WTC11 (cell line): ENCODE results near the gene FDXACB1. TPM values are rescaled to one million over a fixed set of nuclear protein-coding genes. Genes with fewer than 3 reads are reported as not detected.

Source experiments
- ATAC-seq: fragments of 200-7000 bp; cut with Tn5 transposase; 2 replicates; pipeline ENCODE4 v1.10.0; 2021; ENCODE audit warnings: mild to moderate bottlenecking, moderate library complexity
- CTCF ChIA-PET: fragments of 300-600 bp; sonication (Branson Sonifier 250); formaldehyde crosslinking; loops from one replicate; lab custom pipeline; 2021; ENCODE audit warnings: antibody characterized with exemption; lab: Charles Lee
- POLR2A ChIA-PET: fragments of 350-600 bp; sonication (Branson Sonifier 250); formaldehyde crosslinking; loops from one replicate; lab custom pipeline; 2021; ENCODE audit warnings: antibody characterized with exemption; lab: Charles Lee
- DNase-seq: peaks from one replicate; pipeline ENCODE4 v3.0.0; 2021; ENCODE audit warnings: low spot score
- H3K27ac Mint-ChIP-seq: 2 replicates; pipeline ENCODE4 v1.8.0; 2021; ENCODE audit warnings: mixed read lengths
- H3K27me3 Mint-ChIP-seq: 2 replicates; pipeline ENCODE4 v1.8.0; 2021; ENCODE audit warnings: low read depth, mild to moderate bottlenecking, moderate library complexity, mixed read lengths
- H3K36me3 Mint-ChIP-seq: 2 replicates; pipeline ENCODE4 v1.8.0; 2021; ENCODE audit warnings: mixed read lengths
- H3K4me1 Mint-ChIP-seq: 2 replicates; pipeline ENCODE4 v1.8.0; 2022; ENCODE audit warnings: mixed read lengths
- H3K4me3 Mint-ChIP-seq: 2 replicates; pipeline ENCODE4 v1.8.0; 2021; ENCODE audit warnings: mild to moderate bottlenecking, moderate library complexity, mixed read lengths
- H3K9me3 Mint-ChIP-seq: 2 replicates; pipeline ENCODE4 v1.8.0; 2021; ENCODE audit warnings: mixed read lengths
- ARID4B ChIP-seq: sonication (generic); formaldehyde crosslinking; IDR thresholded peaks from 2 replicates; pipeline ENCODE4 v1.8.0; 2023; ENCODE audit warnings: missing genetic modification reagents, mild to moderate bottlenecking, borderline replicate concordance
- ATF1 ChIP-seq: sonication (generic); formaldehyde crosslinking; IDR thresholded peaks from 2 replicates; pipeline ENCODE4 v1.8.1; 2023; ENCODE audit warnings: mild to moderate bottlenecking, moderate library complexity, missing genetic modification reagents
- ATF6 ChIP-seq: sonication (generic); formaldehyde crosslinking; IDR thresholded peaks from 2 replicates; pipeline ENCODE4 v1.8.1; 2023; ENCODE audit warnings: mild to moderate bottlenecking, missing genetic modification reagents
- CREM ChIP-seq: sonication (generic); formaldehyde crosslinking; IDR thresholded peaks from 2 replicates; pipeline ENCODE4 v1.8.1; 2022; ENCODE audit warnings: mild to moderate bottlenecking, missing genetic modification reagents, moderate library complexity
- CTCF ChIP-seq: fragments of 200-600 bp; IDR thresholded peaks from 2 replicates; pipeline ENCODE4 v1.8.0; 2022; ENCODE audit warnings: antibody characterized with exemption
- FOXK1 ChIP-seq: sonication (generic); formaldehyde crosslinking; IDR thresholded peaks from 2 replicates; pipeline ENCODE4 v1.8.0; 2022; ENCODE audit warnings: mild to moderate bottlenecking, moderate library complexity, missing genetic modification reagents
- HMGA2 ChIP-seq: fragments of 250-450 bp; sonication (Bioruptor Pico); IDR thresholded peaks from 2 replicates; pipeline ENCODE4 v1.4.0; 2021; ENCODE audit warnings: mild to moderate bottlenecking, moderate library complexity
- MYBL2 ChIP-seq: sonication (generic); formaldehyde crosslinking; IDR thresholded peaks from 2 replicates; pipeline ENCODE4 v1.8.1; 2023; ENCODE audit warnings: mild to moderate bottlenecking, moderate library complexity, missing genetic modification reagents
- NFE2L1 ChIP-seq: sonication (generic); formaldehyde crosslinking; IDR thresholded peaks from 2 replicates; pipeline ENCODE4 v1.8.1; 2023; ENCODE audit warnings: missing genetic modification reagents
- RORB ChIP-seq: fragments of 250-450 bp; sonication (Bioruptor Pico); IDR thresholded peaks from 2 replicates; pipeline ENCODE4 v1.9.0; 2021; ENCODE audit warnings: mild to moderate bottlenecking
- SMAD3 ChIP-seq: sonication (generic); formaldehyde crosslinking; IDR thresholded peaks from 2 replicates; pipeline ENCODE4 v1.8.0; 2022; ENCODE audit warnings: missing genetic modification reagents, mild to moderate bottlenecking, borderline replicate concordance
- SP1 ChIP-seq: sonication (generic); formaldehyde crosslinking; conservative IDR thresholded peaks from 2 replicates; pipeline ENCODE4 v1.8.1; 2022; ENCODE audit warnings: missing genetic modification reagents
- USF1 ChIP-seq: sonication (generic); formaldehyde crosslinking; IDR thresholded peaks from 2 replicates; pipeline ENCODE4 v1.8.0; 2022; ENCODE audit warnings: mild to moderate bottlenecking, missing genetic modification reagents
- USF2 ChIP-seq: sonication (generic); formaldehyde crosslinking; IDR thresholded peaks from 2 replicates; pipeline ENCODE4 v1.8.1; 2023; ENCODE audit warnings: mild to moderate bottlenecking, missing genetic modification reagents, moderate library complexity
- ZBTB43 ChIP-seq: sonication (generic); formaldehyde crosslinking; IDR thresholded peaks from 2 replicates; pipeline ENCODE4 v1.8.1; 2023; ENCODE audit warnings: mild to moderate bottlenecking, missing genetic modification reagents
- ZNF671 ChIP-seq: fragments of 250-450 bp; sonication (Bioruptor Pico); IDR thresholded peaks from 2 replicates; pipeline ENCODE4 v1.8.0; 2021; ENCODE audit warnings: mild to moderate bottlenecking
- total RNA-seq: library from RNA; stranded (reverse); gene quantifications from 3 replicates; pipeline ENCODE4 v1.2.3, GENCODE V29; 2021

FDXACB1 gene
- total RNA-seq, 1 experiment from 2014 or later, result 2.5 TPM

- POLR2A ChIA-PET, result interaction anchor here (1.2 kb wide), 1 partner anchor 228 kb away, joined by 3 read pairs; no protein-coding TSS in a partner anchor
- CTCF ChIA-PET, result interaction anchor here (1.8 to 2.1 kb wide), 2 partner anchors 25 to 69 kb away, joined by 4 to 8 read pairs; partner anchors contain the start of gene ALG9
Measured at GRCh38 chr11:111846063-111846462, 32.9 kb downstream of the FDXACB1 start.

GRCh38 chr11:111845276-111846028, 33.5 kb downstream of the FDXACB1 start:
- no peak overlapping the region for H3K4me3 Mint-ChIP-seq
- H3K27me3 Mint-ChIP-seq, result no peaks in the 10 kb centered on the region
- POLR2A ChIA-PET, result interaction anchor here (1.2 kb wide), 1 partner anchor 228 kb away, joined by 3 read pairs; no protein-coding TSS in a partner anchor
- peaks cover 18% of the 10 kb centered on the region for H3K4me1 Mint-ChIP-seq
- peaks cover 7% of the 10 kb centered on the region; the same call in 1 of the 2 replicates for H3K36me3 Mint-ChIP-seq
- TF ChIP-seq NFE2L1 (CRISPR knock-in tag) (no peak), ATF6 (no peak), USF1 (no peak)
- DNase-seq (no peak), ATAC-seq (no peak)
- H3K9me3 Mint-ChIP-seq, result no peaks in the 10 kb centered on the region
- H3K27ac Mint-ChIP-seq, result no peak overlapping the region
- CTCF ChIA-PET, result interaction anchor here (1.2 to 2.1 kb wide), 3 partner anchors 25 to 259 kb away, joined by 3 to 8 read pairs (median 4); partner anchors contain the start of gene ALG9

More at GRCh38 chr11:111846063-111846462, 32.9 kb downstream of the FDXACB1 start:
- no peak for ATAC-seq
- Mint-ChIP-seq H3K27ac (no peak overlapping the region), H3K4me1 (peaks cover 13% of the 10 kb centered on the region), H3K9me3 (no peaks in the 10 kb centered on the region), H3K27me3 (no peaks in the 10 kb centered on the region), H3K4me3 (no peak overlapping the region), H3K36me3 (peaks cover 7% of the 10 kb centered on the region; the same call in 1 of the 2 replicates)
- no peak for TF ChIP-seq CREM (CRISPR knock-in tag)
- no peak for TF ChIP-seq SP1
- no peak for TF ChIP-seq USF1
- no peak for TF ChIP-seq ZBTB43 (CRISPR knock-in tag)
- TF ChIP-seq RORB (CRISPR knock-in tag), result no peak
- no peak for DNase-seq

GRCh38 chr11:111843661-111844060, 35.3 kb downstream of the FDXACB1 start:
- Mint-ChIP-seq H3K36me3 (peaks cover 3% of the 10 kb centered on the region; the same call in 1 of the 2 replicates), H3K4me3 (no peak overlapping the region), H3K27ac (no peak overlapping the region), H3K4me1 (peaks cover 27% of the 10 kb centered on the region), H3K9me3 (no peaks in the 10 kb centered on the region), H3K27me3 (no peaks in the 10 kb centered on the region)
- CTCF ChIA-PET, result interaction anchor here (1.0 to 2.7 kb wide), 2 partner anchors 28 to 47 kb away, joined by 3 to 18 read pairs; partner anchors contain the start of gene ALG9
- no peak for DNase-seq
- ATAC-seq, result no peak
- POLR2A ChIA-PET, result no interaction called here
- no peak for TF ChIP-seq ZNF671 (CRISPR knock-in tag)
- TF ChIP-seq MYBL2, result no peak
- TF ChIP-seq FOXK1 (CRISPR knock-in tag), result no peak
- no peak for TF ChIP-seq ATF1 (CRISPR knock-in tag)
- TF ChIP-seq SMAD3, result no peak
- no peak for TF ChIP-seq CTCF
- TF ChIP-seq USF2 (CRISPR knock-in tag), result no peak
- TF ChIP-seq ARID4B (CRISPR knock-in tag), result no peak
- TF ChIP-seq HMGA2 (CRISPR knock-in tag), result no peak
